HG02938 (cell line): ENCODE data around the gene CHST5.
A peak's percentile ranks its signal among the peaks of the same experiment; 100 is the strongest.
"Not testable (repeated sequence)": the region's sequence is repeated elsewhere in the genome, so short reads cannot be mapped to it uniquely, and the experiment has no call there.

ENCODE experiments used
- ATAC-seq: cut with Tn5 transposase; IDR thresholded peaks from one replicate; pipeline ENCODE4 v1.9.1; 2021; ENCODE audit warnings: mild to moderate bottlenecking, moderate library complexity; ENCODE audit not compliant: unreplicated experiment

The CHST5 gene

DNA sequence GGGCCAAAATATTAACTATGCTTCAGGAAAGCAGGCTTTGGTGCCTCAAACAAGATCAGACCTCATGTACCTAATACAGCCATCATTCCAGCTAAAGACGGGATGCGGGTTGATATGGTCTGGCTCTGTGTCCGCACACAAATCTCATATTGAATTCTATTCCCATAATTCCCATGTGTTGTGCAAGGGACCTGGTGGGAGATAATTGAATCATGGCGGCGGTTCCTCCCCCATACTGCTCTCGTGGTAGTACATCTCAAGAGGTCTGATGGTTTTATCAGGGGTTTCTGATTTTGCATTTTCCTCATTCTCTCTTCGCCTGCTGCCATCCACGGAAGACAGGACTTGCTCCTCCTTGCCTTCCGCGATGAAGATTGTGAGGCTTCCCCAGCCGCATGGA is 21.6 kb downstream of the CHST5 start:
- no peak for ATAC-seq

DNA sequence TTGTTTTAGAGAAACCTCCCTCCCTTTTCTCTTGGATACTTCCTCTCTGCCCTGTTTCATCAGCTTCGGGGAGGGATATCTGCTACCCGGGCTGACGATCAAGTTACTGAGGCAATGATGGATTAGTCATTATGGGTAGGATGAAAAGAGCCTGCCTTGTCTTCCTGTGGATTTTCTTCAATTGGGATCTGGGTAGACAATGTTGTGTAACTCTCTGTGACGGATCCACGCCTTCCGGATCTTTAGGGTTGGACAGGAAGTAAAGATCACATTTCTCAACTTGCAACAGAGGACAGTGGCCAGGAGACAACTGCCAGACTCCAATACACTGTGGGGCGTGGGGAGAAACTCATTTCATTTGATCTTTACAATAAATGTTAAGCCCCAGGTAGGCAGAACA is 29.3 kb downstream of the CHST5 start:
- no peak for ATAC-seq

DNA sequence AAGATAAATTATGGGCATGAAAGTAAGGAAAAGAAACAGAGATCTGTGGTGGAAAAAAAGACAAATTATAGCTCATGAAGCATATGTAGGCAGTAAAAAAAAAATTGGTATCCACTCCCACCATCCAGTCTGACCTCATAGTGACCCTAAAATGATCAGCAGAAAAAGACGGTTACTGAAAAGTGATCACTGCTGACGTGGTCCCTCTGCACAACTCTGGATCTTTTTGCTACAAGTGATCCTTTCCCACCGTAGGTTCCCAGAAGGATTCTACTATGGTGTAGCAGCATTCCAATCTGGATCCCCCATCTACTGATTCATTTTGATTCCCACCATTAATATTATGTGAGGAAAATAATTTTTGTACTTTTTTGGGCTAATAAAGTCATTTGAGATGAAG is 29.8 kb downstream of the CHST5 start:
- ATAC-seq, result no peak

DNA sequence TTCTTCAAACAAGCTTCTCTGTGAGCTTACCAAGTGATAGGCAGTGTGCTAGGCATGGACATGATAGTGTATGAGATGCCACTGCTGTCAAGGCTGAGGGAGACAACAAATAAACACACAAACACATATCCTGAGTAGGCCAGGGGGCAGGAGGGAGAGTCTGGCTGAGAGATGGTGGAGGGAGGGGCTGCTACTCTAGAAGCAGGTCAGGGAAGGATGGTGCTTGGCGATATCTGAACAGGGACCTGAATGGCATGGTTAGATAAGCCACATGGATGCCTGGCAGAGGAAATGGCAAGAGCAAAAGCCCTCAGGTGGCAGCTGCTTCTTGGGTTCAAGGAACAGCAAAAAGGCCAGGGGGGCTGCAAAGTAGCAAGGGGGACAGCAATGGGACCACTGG is 32.1 kb downstream of the CHST5 start:
- no peak for ATAC-seq

DNA sequence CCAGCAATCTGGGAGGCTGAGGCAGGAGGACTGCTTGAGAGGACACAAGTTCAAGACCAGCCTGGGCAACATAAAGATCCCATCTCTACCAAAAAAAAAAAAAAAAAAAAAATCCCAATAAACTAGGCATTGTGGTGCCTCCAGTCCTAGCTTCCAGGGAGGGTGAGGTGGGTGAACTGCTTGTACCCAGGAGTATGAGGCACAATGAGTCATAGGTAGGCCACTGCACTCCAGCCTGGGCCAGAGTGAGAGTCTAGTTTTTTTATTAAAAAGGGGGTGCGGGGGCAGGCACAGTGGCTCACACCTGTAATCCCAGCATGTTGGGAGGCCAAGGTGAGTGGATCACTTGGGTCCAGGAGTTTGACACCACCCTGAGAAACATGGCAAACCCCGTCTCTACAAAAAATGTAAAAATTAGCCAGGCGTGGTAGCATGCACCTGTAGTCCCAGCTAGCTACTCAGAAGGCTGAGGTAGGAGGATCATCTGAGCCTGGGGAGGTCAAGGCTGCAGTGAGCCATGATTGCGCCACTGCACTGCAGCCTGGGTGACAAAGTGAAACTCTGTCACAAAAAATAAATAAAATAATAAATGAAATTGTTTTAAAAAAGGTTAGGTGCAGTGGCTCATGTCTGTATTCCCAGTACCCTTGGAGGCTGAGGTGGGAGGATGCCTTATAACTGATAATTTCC is 32.8 kb downstream of the CHST5 start:
- no peak for ATAC-seq

DNA sequence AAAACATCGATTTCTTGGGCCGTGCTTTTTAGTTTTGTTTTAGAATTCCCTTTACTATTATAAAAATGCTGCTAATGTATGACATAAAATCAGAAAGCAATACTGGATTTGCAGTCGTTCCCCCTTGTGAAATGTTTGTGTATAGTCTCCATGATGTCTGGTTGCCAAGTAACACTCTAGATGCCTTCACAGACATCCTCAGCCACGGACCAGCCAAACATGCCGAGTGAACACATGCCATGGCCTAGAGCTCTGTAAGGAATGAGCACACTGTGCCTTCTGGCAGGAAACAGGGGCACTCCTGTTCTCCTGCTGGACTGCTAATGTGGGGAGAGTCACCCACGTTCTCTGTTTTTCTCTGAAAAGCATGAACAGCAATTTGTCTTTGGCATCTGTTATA is 34.1 kb downstream of the CHST5 start:
- not testable (repeated sequence) for ATAC-seq

DNA sequence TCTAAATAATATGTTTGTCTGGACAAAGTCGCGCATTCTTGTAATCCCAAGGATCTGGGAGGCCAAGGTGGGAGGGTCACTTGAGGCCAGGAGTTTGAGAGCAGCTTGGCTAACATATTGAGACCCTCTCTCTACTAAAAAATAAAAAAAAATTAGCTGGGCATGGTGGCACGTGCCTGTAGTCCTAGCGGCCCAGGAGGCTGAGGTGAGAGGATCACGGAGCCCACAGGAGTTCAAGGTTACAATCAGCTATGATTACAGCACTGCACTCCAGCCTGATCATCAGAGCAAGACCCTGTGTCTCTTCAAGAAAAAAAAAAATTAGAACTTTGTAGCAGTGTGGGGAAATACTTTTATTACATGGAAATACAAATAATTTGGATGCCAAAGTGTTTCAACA is 34.5 kb downstream of the CHST5 start:
- no peak for ATAC-seq

DNA sequence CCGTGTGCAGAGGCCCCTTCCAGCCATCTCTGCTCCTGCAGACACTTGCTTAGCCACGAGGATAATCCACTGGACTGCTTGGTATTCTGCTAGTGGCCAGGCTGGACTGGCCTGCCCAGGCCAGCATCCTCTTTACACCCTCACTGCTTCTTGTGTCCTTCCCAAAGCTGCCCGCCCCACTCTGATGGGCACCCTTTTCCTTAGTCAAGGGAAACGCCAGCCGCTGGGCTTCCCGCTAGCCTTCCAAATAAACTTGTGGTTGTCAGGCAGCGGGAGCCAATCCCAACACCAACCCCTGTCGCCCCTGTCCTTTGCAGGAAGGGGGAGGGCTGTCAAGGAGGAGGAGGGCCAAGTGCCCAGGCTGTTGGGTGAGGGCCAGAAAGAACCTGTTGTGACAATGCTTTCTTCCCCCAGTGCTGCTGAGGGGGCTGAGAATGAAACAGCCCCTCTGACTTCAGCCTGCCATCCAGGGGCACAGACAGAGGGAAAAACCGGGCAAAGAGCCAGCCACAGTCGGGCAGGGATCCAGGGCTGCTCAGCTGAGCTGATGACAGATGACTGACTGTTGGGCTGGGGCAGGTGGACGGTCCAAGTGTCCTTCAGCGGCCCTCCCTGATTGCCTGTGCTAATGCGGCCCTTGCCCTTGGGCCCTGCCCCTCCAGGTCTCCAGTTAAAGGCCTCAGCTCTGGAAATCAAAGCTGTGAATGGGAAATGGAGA is 37.1 kb downstream of the CHST5 start:
- ATAC-seq, result not testable (repeated sequence)

DNA sequence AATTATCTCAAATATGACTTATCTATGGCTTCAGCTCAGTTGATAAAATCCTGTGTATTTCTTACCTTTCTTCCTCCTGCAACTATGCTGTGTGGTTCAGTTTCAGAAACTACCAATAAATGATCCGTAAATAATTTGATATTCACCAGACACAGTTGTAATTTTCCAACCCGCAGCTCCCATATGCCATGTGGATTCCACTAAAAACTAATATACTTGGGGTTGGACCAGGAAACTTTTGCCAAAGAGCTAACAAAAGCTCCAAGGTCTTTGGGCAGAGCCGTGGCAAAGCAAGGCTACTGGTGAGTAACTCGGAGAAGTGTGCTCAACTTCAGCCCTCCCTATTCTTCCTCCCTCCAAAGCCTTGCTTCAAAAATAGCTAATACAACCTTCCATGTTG is 38.4 kb downstream of the CHST5 start:
- ATAC-seq, result no peak

DNA sequence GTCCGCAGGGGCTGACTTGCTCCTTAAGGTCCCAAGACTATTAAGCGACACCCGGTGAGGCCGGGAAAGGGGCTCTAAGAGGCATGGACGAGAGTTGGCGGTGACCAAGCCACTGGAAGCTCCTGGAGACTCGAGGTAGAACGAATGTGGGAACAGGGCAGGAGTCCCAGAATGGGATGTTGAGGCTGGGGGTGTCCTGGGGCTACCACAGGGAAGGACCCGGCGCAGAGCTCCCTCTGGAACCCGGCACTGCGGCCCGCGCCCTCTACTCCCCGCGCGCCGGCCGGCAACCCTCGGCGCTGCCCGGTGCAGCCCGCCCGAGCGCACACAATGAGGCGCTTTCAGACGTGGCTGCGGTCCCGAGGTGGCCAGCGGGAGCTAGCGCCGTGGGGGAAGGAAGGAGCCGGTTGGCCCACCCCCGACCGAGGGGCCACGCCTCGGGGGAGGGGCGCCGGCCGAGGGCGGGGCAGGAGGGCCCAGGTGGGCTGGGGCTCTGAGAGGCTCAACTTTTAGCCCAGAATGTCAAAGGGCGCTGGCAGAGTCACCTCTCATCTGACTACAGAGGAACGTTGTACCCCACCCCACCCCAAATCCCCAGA is 40.7 kb downstream of the CHST5 start, which contains the start of gene CHST6:
CHST6 (minus strand) TSS at position 366 of the 599 bp plus-strand sequence. CDS start 15,613 bp downstream, outside the sequence.
- no peak for ATAC-seq

DNA sequence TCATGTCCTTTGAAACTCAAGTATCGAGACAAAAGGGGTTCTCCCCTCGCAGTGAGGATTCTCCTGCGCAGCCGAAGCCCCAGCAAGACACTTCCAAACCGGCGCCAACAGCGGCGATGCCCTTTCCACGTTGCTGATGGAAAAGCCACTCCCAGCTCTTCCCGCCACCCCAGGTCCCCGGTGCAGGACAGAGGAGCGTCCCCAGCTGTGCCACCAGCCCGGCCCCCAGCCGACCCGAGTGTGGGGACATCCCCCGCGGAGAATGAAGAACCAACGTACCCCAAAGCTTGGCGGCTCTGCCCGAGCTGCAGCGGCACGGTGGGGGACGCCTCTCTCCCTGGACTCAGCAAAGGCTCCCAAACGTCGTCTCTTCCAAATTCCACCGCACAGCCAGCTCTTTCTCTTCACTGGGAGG is 41.2 kb downstream of the CHST5 start:
- ATAC-seq, result no peak

DNA sequence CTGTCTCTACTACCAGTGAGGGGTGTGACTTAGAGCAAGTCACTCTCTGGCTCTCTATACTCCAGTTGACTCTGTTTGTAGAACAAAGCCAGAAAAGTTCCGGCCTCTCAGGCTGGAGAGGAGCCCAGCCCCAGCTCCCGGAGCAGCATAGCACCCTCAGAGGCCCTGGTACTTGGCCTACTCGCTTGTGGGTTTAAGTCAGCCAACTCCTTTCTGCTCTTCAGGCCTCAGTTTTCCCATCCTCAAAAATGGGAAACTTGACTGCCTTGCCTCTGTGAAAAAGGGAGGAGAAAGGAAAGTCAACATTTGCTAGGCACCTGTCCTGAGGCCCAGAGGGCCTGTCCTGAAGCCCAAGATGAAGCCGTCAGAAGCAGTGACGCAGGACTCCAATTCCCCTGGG is 41.7 kb downstream of the CHST5 start:
- ATAC-seq, result no peak

DNA sequence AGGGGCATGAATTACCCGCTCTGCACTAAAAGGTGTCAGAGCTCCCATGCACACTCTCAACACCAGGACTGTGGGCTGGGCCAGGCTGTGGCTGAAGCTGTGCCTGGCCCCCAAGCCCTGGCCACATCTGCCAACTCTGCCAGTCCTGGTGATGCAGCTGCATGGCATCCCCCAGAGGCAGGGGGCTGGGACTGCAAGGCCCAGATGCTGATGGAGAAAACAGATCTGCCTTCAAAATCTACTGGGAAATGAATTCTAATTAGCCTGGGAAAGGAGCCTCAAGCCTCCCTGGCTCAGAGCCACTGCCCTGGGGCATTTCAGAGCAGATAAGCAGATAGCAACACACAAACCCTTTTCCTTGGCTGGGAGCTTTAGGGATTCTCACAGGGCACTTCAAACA is 44.0 kb downstream of the CHST5 start:
- no peak for ATAC-seq

DNA sequence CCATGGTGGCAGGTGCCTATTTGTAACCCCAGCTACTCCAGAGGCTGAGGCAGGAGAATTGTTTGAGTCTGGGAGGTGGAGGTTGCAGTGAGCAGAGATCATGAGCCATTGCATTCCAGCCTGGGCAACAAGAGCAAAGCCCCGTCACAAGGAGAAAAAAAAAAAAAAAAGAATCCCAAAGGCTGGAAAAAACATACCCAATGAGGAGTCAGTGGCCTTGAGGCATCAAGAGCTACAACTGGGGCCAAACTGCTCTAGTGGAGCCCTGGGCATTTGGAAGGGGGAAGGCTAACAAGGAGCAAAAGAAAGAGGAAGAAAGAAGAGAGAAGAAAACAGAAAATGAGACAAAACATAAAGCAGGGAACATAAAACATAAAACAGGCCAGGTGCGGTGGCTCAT is 47.6 kb downstream of the CHST5 start:
- ATAC-seq, result no peak

DNA sequence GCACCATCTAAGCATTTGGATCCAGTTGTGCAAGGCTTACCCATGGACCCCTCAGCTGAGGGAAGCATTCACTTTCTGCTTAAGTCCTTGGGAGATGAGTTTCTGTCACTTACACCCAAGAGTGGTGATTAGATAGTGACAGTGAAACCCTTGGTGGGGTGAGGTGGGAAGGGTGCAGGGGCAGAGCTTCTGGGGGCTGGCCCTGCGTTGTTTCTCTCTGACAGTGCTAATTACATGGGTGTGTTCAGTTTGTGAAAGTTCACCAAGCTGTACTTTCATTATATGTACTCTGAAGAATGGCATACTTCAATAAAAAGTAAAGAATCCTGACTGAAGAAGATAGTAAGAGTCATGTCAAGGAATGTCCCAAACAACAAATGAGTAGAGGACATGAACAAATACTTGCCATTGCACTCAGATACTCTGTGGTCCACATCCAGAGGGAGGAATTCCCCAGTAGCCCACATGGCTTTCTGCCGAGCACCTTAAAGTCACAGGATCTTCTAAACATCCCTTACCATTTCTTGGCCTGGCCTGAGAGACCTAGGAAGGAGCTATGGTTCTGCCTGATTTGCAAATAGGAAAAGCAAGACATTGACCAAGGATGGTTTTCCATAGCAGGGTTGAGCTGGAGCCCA is 49.1 kb downstream of the CHST5 start:
- ATAC-seq, result peak; percentile 52

DNA sequence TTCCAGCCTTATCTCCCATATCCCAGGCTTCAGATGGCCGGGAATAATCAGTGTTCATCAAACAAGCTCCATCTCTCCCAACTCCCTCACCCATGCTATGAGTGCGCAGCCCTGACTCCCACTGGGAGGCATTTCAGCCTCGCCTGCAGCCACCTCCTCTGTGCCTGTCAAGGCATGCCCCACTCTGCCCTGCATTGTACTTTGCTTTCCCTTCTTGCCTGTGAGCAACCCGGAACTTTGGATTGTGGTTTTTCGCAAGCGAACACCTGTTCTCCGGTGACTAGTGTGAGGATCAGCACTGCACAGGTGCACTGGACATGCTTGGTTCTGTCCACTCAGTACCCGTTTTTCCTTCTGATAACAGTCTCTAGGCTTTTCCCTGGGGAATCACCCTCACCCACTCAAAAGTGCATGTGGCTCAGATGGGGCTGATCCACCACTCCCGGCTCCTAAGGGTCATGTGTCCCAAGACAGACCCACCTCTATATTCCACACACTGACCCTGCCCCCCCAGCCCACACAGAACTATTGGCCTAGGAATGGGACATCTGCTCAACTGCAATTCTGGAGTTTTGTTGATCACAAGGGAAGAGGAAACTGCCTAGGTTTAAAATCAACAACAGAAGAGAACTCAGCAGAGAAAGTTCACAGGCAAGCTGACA is 49.8 kb downstream of the CHST5 start:
- no peak for ATAC-seq

DNA sequence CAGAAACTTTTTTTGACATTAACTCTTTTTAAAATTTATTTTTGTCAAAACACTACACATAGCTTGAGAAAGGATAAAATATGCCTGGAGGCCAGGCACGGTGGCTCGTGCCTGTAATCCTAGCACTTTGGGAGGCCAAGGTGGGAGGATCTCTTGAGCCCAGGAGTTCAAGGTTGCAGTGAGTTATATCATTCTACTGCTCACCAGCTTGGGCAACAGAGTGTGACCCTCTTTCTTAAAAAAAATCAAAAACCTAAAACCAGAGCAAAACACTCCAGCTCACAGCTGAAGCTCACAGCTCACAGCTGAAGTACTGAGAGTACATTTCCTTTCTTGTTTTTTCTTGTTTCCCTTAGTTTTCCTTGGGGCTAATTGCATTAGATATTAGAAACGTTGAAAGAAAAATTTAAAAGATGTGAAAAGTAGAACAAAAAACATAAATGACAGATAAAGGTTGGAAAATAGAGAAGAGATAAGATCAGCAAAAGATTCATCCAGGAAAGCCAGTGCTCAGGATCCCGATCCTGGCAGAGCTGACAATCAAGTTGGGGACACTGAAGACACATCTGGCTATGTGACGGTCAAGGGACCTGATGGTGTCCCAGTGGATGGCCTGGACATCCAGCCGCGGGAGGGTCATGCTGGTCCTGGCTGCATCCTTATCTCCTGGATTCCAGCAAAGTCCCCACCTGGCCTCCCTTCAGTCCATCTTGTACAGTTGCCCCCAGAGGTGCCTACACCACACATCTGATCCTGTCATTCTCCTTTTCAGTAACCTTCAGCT is 50.5 kb downstream of the CHST5 start:
- no peak for ATAC-seq

DNA sequence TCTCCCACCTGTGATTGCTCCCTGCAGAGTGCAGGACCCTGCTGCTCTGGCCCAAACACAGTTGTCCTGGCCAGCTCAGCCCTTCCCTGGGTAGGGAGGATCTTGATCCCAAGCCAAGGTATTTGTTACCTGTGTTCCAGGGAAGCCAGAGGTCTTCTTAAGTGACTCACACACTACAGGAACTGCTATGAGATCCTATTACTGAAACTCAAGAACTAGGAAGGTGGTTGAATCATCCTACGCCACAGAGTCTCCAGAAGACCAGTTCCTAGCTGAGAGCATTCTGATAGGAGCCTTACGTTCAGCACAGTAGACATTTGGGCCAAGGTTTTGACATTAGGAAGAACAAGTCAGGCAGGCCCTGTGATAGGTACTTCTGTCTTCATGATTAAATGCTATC is 52.7 kb downstream of the CHST5 start:
- no peak for ATAC-seq

DNA sequence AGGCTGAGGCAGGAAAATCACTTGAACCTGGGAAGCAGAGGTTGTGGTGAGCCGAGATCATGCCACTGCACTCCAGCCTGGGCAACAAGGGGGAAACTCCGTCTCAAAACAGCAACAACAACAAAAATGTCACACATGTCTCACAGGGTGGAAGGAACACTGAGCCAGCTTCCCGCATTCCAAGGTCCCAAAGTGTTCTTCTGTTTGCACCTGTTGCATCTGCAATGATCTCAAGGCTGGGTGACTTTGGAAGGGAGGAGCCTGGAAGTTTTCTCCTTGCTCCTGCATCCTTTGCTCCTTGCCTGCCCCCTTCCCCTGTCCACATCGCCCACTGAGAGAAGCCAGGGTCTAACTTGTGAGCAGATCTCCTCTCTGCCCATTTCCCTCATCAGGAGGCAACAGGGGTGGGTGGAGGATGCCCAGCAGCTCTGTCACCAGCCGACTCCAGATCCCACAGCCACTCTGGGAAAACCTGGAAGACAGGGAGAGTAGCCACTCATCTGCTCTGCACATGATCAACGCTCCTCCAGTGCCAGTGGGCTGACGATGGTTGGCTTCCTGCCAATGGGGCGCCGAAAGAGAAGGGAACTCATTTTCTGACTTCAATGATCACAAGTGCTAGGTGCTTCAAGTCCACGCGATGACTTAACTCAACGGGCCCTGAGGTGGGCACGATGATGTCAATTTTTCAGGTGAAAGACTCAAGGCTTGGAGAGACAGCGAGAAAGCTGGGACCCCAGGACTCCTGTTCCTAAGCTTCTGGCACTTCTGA is 53.3 kb downstream of the CHST5 start:
- ATAC-seq, result no peak

DNA sequence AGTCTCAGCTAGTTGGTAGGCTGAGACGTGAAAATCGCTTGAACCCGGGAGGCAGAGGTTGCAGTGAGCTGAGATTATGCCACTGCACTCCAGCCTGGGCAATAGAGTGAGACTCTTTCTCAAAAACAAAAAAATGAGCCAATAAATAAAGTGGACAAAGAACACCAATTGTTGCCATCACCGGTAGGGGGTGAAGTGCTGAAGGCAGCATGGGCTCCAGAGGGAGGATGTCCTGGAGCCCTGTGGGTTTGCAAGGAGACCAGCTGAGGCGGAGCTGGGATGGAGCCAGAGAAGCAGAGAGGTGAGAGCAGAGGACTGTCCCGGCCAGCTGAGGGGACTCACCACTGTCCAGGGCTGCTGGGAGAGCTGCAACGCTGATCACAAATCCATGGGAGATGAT is 54.4 kb downstream of the CHST5 start:
- no peak for ATAC-seq
